ENCODE measurements around the gene NUCB1. TPM values are rescaled to one million over a fixed set of nuclear protein-coding genes. Genes with fewer than 3 reads are reported as not detected.
"Not testable (repeated sequence)": the region's sequence is repeated elsewhere in the genome, so short reads cannot be mapped to it uniquely, and the experiment has no call there.

NUCB1 gene
- total RNA-seq, 1 donor from 2014 or later: 164 TPM

GRCh38 chr19:48900477-48901406 lies 630 bp downstream of the NUCB1 start:
- peak overlapping the region; percentile 90 for H3K9ac ChIP-seq (ENCODE audit: low read length)
- H3K4me1 Mint-ChIP-seq (ENCODE audit: low read depth, unreplicated experiment): peaks cover 6% of the 10 kb centered on the region
- peak overlapping the region; percentile 73 for H3K27ac ChIP-seq (ENCODE audit: low read depth, low read length)
- peak overlapping the region; percentile 87 for H3K4me3 ChIP-seq (ENCODE audit: insufficient read depth, low read depth, low read length)
- peaks cover 13% of the 10 kb centered on the region for H4K20me1 ChIP-seq (ENCODE audit: insufficient read depth, low read length)
- H3K4me2 ChIP-seq (ENCODE audit: low read length): peak overlapping the region; percentile 98
- peaks cover 6% of the 10 kb centered on the region for H3K36me3 ChIP-seq (ENCODE audit: insufficient read depth, low read length)
- no peaks in the 10 kb centered on the region for H3K9me3 ChIP-seq (ENCODE audit: insufficient read depth, low read depth, low read length)
- peak overlapping the region; percentile 65 for H3K27ac Mint-ChIP-seq (ENCODE audit: unreplicated experiment)
- H3K36me3 Mint-ChIP-seq (ENCODE audit: low read depth, unreplicated experiment): peaks cover 12% of the 10 kb centered on the region
- H2AFZ ChIP-seq (ENCODE audit: low read depth, low read length): peak overlapping the region; percentile 83
- H3K79me2 ChIP-seq (ENCODE audit: insufficient read depth, low read length): peaks cover 27% of the 10 kb centered on the region
- no peaks in the 10 kb centered on the region for H3K9me3 Mint-ChIP-seq (ENCODE audit: unreplicated experiment)
- DNase-seq (ENCODE audit: low read depth) (peak; percentile 17), FAIRE-seq (no peak)
- H3K27me3 ChIP-seq (ENCODE audit: insufficient read depth, low read length): no peaks in the 10 kb centered on the region
- H3K4me1 ChIP-seq (ENCODE audit: insufficient read depth, low read length): peaks cover 11% of the 10 kb centered on the region
- H3K27me3 Mint-ChIP-seq (ENCODE audit: low read depth, unreplicated experiment): no peaks in the 10 kb centered on the region
- TF ChIP-seq EZH2 (IDR thresholded peaks at IDR 0.05; ENCODE audit: insufficient read depth, low read length): no peak
- TF ChIP-seq, protein P1, sequence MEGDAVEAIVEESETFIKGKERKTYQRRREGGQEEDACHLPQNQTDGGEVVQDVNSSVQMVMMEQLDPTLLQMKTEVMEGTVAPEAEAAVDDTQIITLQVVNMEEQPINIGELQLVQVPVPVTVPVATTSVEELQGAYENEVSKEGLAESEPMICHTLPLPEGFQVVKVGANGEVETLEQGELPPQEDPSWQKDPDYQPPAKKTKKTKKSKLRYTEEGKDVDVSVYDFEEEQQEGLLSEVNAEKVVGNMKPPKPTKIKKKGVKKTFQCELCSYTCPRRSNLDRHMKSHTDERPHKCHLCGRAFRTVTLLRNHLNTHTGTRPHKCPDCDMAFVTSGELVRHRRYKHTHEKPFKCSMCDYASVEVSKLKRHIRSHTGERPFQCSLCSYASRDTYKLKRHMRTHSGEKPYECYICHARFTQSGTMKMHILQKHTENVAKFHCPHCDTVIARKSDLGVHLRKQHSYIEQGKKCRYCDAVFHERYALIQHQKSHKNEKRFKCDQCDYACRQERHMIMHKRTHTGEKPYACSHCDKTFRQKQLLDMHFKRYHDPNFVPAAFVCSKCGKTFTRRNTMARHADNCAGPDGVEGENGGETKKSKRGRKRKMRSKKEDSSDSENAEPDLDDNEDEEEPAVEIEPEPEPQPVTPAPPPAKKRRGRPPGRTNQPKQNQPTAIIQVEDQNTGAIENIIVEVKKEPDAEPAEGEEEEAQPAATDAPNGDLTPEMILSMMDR (IDR thresholded peaks at IDR 0.05; ENCODE audit: insufficient read depth, low read depth, low read length): no peak
- peak overlapping the region; percentile 97 for H3K4me3 Mint-ChIP-seq (ENCODE audit: unreplicated experiment)

- DNase-seq (ENCODE audit: low read depth); H3K27ac Mint-ChIP-seq (ENCODE audit: unreplicated experiment): not testable (repeated sequence)
These were observed 2.2 kb downstream of the NUCB1 start for GRCh38 chr19:48902291-48902690.

DNA sequence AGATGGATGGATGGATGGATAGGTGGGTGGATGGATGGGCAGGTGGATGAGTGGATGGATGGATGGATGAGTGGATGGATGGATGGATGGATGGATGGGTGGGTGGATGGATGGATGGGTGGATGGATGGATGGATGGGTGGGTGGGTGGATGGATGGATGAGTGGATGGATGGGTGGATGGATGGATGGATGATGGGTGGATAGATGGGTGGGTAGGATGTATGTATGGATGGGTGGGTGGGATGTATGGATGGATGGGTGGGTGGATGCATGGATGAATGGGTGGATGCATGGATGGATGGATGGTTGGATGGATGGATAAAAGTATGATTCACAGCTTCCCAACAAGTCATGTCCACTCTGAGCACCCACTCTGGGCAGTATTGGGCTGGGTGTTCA lies 3.7 kb downstream of the NUCB1 start:
- H3K9ac ChIP-seq (ENCODE audit: low read length); H3K9me3 ChIP-seq (ENCODE audit: insufficient read depth, low read depth, low read length); H3K4me2 ChIP-seq (ENCODE audit: low read length); H3K36me3 ChIP-seq (ENCODE audit: insufficient read depth, low read length); H3K27me3 Mint-ChIP-seq (ENCODE audit: low read depth, unreplicated experiment); H3K27ac Mint-ChIP-seq (ENCODE audit: unreplicated experiment); H3K27me3 ChIP-seq (ENCODE audit: insufficient read depth, low read length); H3K9me3 Mint-ChIP-seq (ENCODE audit: unreplicated experiment); H2AFZ ChIP-seq (ENCODE audit: low read depth, low read length); H3K4me3 ChIP-seq (ENCODE audit: insufficient read depth, low read depth, low read length); FAIRE-seq; H3K27ac ChIP-seq (ENCODE audit: low read depth, low read length); H3K4me3 Mint-ChIP-seq (ENCODE audit: unreplicated experiment); H3K4me1 Mint-ChIP-seq (ENCODE audit: low read depth, unreplicated experiment); DNase-seq (ENCODE audit: low read depth): not testable (repeated sequence)
- H3K36me3 Mint-ChIP-seq (ENCODE audit: low read depth, unreplicated experiment): peaks cover 19% of the 10 kb centered on the region
- Histone ChIP-seq H3K4me1 (ENCODE audit: insufficient read depth, low read length) (peaks cover 11% of the 10 kb centered on the region), H3K79me2 (ENCODE audit: insufficient read depth, low read length) (peaks cover 27% of the 10 kb centered on the region), H4K20me1 (ENCODE audit: insufficient read depth, low read length) (peaks cover 13% of the 10 kb centered on the region)

More at GRCh38 chr19:48902291-48902690, 2.2 kb downstream of the NUCB1 start:
- H3K27me3 ChIP-seq (ENCODE audit: insufficient read depth, low read length); H3K36me3 ChIP-seq (ENCODE audit: insufficient read depth, low read length); H3K4me1 Mint-ChIP-seq (ENCODE audit: low read depth, unreplicated experiment); H3K4me3 ChIP-seq (ENCODE audit: insufficient read depth, low read depth, low read length); H2AFZ ChIP-seq (ENCODE audit: low read depth, low read length); H3K9me3 Mint-ChIP-seq (ENCODE audit: unreplicated experiment); H3K4me2 ChIP-seq (ENCODE audit: low read length); H3K27ac ChIP-seq (ENCODE audit: low read depth, low read length); H3K9ac ChIP-seq (ENCODE audit: low read length); FAIRE-seq; H3K9me3 ChIP-seq (ENCODE audit: insufficient read depth, low read depth, low read length); H3K27me3 Mint-ChIP-seq (ENCODE audit: low read depth, unreplicated experiment): not testable (repeated sequence)
- Mint-ChIP-seq H3K36me3 (ENCODE audit: low read depth, unreplicated experiment) (peaks cover 16% of the 10 kb centered on the region), H3K4me3 (ENCODE audit: unreplicated experiment) (peak overlapping the region; percentile 45)
- H4K20me1 ChIP-seq (ENCODE audit: insufficient read depth, low read length): peaks cover 13% of the 10 kb centered on the region
- peaks cover 11% of the 10 kb centered on the region for H3K4me1 ChIP-seq (ENCODE audit: insufficient read depth, low read length)
- peaks cover 27% of the 10 kb centered on the region for H3K79me2 ChIP-seq (ENCODE audit: insufficient read depth, low read length)
